Measurements from ENCODE around the gene EPX.

Gene EPX

GRCh38 chr17:58196610-58197009 is 4.1 kb downstream of the EPX start:
- Histone ChIP-seq H3K23ac (ENCODE audit: low read length in 2 of 2) (no peak overlapping the region), H3K27ac (ENCODE audit: low read length, poor library complexity, severe bottlenecking) (no peak overlapping the region), H4K8ac (ENCODE audit: low read length) (no peak overlapping the region), H2BK12ac (ENCODE audit: low read length in 2 of 2) (no peak overlapping the region), H3K18ac (ENCODE audit: low read depth in 1 of 2, low read length in 2 of 2) (no peak overlapping the region), H3K4me2 (ENCODE audit: low read length, poor library complexity, severe bottlenecking) (no peak overlapping the region), H2BK5ac (ENCODE audit: low read depth, low read length, poor library complexity, severe bottlenecking) (no peak overlapping the region), H2BK120ac (ENCODE audit: low read depth, low read length) (no peak overlapping the region), H2AK5ac (ENCODE audit: low read length, severe bottlenecking) (no peak overlapping the region), H3K4me1 (ENCODE audit: control insufficient read depth, insufficient read depth, low read depth, low read length) (no peaks in the 10 kb centered on the region), H3K79me1 (replicated peaks; ENCODE audit: low read length, poor library complexity, severe bottlenecking) (no peaks in the 10 kb centered on the region), H3K4ac (ENCODE audit: low read depth in 1 of 2, low read length in 2 of 2) (no peak overlapping the region), H3K14ac (ENCODE audit: low read length in 2 of 2) (no peak overlapping the region), H3K36me3 (ENCODE audit: control insufficient read depth in 1 of 2, insufficient read depth in 2 of 2, low read depth in 1 of 2, low read length in 2 of 2) (no peaks in the 10 kb centered on the region), H2AFZ (ENCODE audit: low read depth, low read length) (no peak overlapping the region), H3K27me3 (ENCODE audit: control insufficient read depth in 1 of 2, insufficient read depth in 1 of 2, low read length in 2 of 2) (peaks cover 46 to 83% of the 10 kb centered on the region in 2 experiments), H3K9me3 (ENCODE audit: control insufficient read depth, low read length) (no peaks in the 10 kb centered on the region), H3K4me3 (ENCODE audit: insufficient read depth in 1 of 2, low read depth in 1 of 2, low read length in 2 of 2) (no peak overlapping the region), H3K9ac (ENCODE audit: low read length) (no peak overlapping the region), H2BK15ac (ENCODE audit: low read depth, poor library complexity, severe bottlenecking) (no peak overlapping the region), H4K91ac (ENCODE audit: low read length) (no peak overlapping the region)
- no peak for DNase-seq
- 93% methylated on average over 5 of the region's 7 CpGs for WGBS

GRCh38 chr17:58200024-58200633 is 7.6 kb downstream of the EPX start:
- Histone ChIP-seq H3K27me3 (ENCODE audit: control insufficient read depth in 1 of 2, insufficient read depth in 1 of 2, low read length in 2 of 2) (peaks cover 36 to 50% of the 10 kb centered on the region in 2 experiments), H2AFZ (ENCODE audit: low read depth, low read length) (no peak overlapping the region), H2BK120ac (ENCODE audit: low read depth, low read length) (no peak overlapping the region), H3K9me3 (ENCODE audit: control insufficient read depth, low read length) (no peaks in the 10 kb centered on the region), H3K27ac (ENCODE audit: low read length, poor library complexity, severe bottlenecking) (no peak overlapping the region), H3K9ac (ENCODE audit: low read length) (no peak overlapping the region), H4K8ac (ENCODE audit: low read length) (no peak overlapping the region), H2BK15ac (ENCODE audit: low read depth, poor library complexity, severe bottlenecking) (no peak overlapping the region), H3K14ac (ENCODE audit: low read length in 2 of 2) (no peak overlapping the region), H3K4ac (ENCODE audit: low read depth in 1 of 2, low read length in 2 of 2) (no peak overlapping the region), H2BK12ac (ENCODE audit: low read length in 2 of 2) (peak overlapping the region in 1 of 2 experiments; percentile 23), H2BK5ac (ENCODE audit: low read depth, low read length, poor library complexity, severe bottlenecking) (no peak overlapping the region), H3K79me1 (replicated peaks; ENCODE audit: low read length, poor library complexity, severe bottlenecking) (no peaks in the 10 kb centered on the region), H3K23ac (ENCODE audit: low read length in 2 of 2) (no peak overlapping the region), H3K36me3 (ENCODE audit: control insufficient read depth in 1 of 2, insufficient read depth in 2 of 2, low read depth in 1 of 2, low read length in 2 of 2) (peaks cover 0 to 6% of the 10 kb centered on the region in 2 experiments), H3K4me2 (ENCODE audit: low read length, poor library complexity, severe bottlenecking) (no peak overlapping the region), H4K91ac (ENCODE audit: low read length) (no peak overlapping the region), H2AK5ac (ENCODE audit: low read length, severe bottlenecking) (no peak overlapping the region), H3K4me3 (ENCODE audit: insufficient read depth in 1 of 2, low read depth in 1 of 2, low read length in 2 of 2) (peak overlapping the region in 1 of 2 experiments; percentile 2), H3K4me1 (ENCODE audit: control insufficient read depth, insufficient read depth, low read depth, low read length) (no peaks in the 10 kb centered on the region), H3K18ac (ENCODE audit: low read depth in 1 of 2, low read length in 2 of 2) (no peak overlapping the region)
- WGBS: 59% methylated on average over 14 of the region's 14 CpGs
- DNase-seq: peak; percentile 32

- Histone ChIP-seq H3K14ac (ENCODE audit: low read length in 2 of 2) (no peak overlapping the region), H2BK5ac (ENCODE audit: low read depth, low read length, poor library complexity, severe bottlenecking) (no peak overlapping the region), H3K4me3 (ENCODE audit: insufficient read depth in 1 of 2, low read depth in 1 of 2, low read length in 2 of 2) (no peak overlapping the region), H3K27ac (ENCODE audit: low read length, poor library complexity, severe bottlenecking) (no peak overlapping the region), H3K18ac (ENCODE audit: low read depth in 1 of 2, low read length in 2 of 2) (no peak overlapping the region), H3K23ac (ENCODE audit: low read length in 2 of 2) (no peak overlapping the region), H2BK12ac (ENCODE audit: low read length in 2 of 2) (no peak overlapping the region), H3K79me1 (replicated peaks; ENCODE audit: low read length, poor library complexity, severe bottlenecking) (no peaks in the 10 kb centered on the region), H3K9me3 (ENCODE audit: control insufficient read depth, low read length) (no peaks in the 10 kb centered on the region), H4K8ac (ENCODE audit: low read length) (no peak overlapping the region), H3K36me3 (ENCODE audit: control insufficient read depth in 1 of 2, insufficient read depth in 2 of 2, low read depth in 1 of 2, low read length in 2 of 2) (peaks cover 14 to 21% of the 10 kb centered on the region in 2 experiments), H3K4me2 (ENCODE audit: low read length, poor library complexity, severe bottlenecking) (no peak overlapping the region), H3K4ac (ENCODE audit: low read depth in 1 of 2, low read length in 2 of 2) (no peak overlapping the region), H3K9ac (ENCODE audit: low read length) (no peak overlapping the region), H2AFZ (ENCODE audit: low read depth, low read length) (no peak overlapping the region), H2BK15ac (ENCODE audit: low read depth, poor library complexity, severe bottlenecking) (no peak overlapping the region), H2AK5ac (ENCODE audit: low read length, severe bottlenecking) (no peak overlapping the region), H2BK120ac (ENCODE audit: low read depth, low read length) (no peak overlapping the region), H3K27me3 (ENCODE audit: control insufficient read depth in 1 of 2, insufficient read depth in 1 of 2, low read length in 2 of 2) (peaks cover 23 to 31% of the 10 kb centered on the region in 2 experiments), H3K4me1 (ENCODE audit: control insufficient read depth, insufficient read depth, low read depth, low read length) (no peaks in the 10 kb centered on the region), H4K91ac (ENCODE audit: low read length) (no peak overlapping the region)
- DNase-seq: no peak
- 87% methylated on average over 7 of the region's 7 CpGs for WGBS
Observed at GRCh38 chr17:58202859-58203258, 10.3 kb downstream of the EPX start.

- H3K36me3 ChIP-seq (ENCODE audit: control insufficient read depth in 1 of 2, insufficient read depth in 2 of 2, low read depth in 1 of 2, low read length in 2 of 2): peaks cover 25 to 28% of the 10 kb centered on the region in 2 experiments
- H2BK5ac ChIP-seq (ENCODE audit: low read depth, low read length, poor library complexity, severe bottlenecking): no peak overlapping the region
- H4K91ac ChIP-seq (ENCODE audit: low read length): no peak overlapping the region
- no peak overlapping the region for H3K4me2 ChIP-seq (ENCODE audit: low read length, poor library complexity, severe bottlenecking)
- H2AFZ ChIP-seq (ENCODE audit: low read depth, low read length): no peak overlapping the region
- WGBS: 92% methylated on average over 5 of the region's 5 CpGs
- DNase-seq: no peak
- H2BK12ac ChIP-seq (ENCODE audit: low read length in 2 of 2): no peak overlapping the region
- no peaks in the 10 kb centered on the region for H3K79me1 ChIP-seq (replicated peaks; ENCODE audit: low read length, poor library complexity, severe bottlenecking)
- H3K18ac ChIP-seq (ENCODE audit: low read depth in 1 of 2, low read length in 2 of 2): no peak overlapping the region
- H3K4me3 ChIP-seq (ENCODE audit: insufficient read depth in 1 of 2, low read depth in 1 of 2, low read length in 2 of 2): no peak overlapping the region
- no peak overlapping the region for H3K9ac ChIP-seq (ENCODE audit: low read length)
- no peaks in the 10 kb centered on the region for H3K9me3 ChIP-seq (ENCODE audit: control insufficient read depth, low read length)
- no peak overlapping the region for H3K4ac ChIP-seq (ENCODE audit: low read depth in 1 of 2, low read length in 2 of 2)
- H2AK5ac ChIP-seq (ENCODE audit: low read length, severe bottlenecking): no peak overlapping the region
- H3K23ac ChIP-seq (ENCODE audit: low read length in 2 of 2): no peak overlapping the region
- H4K8ac ChIP-seq (ENCODE audit: low read length): peak overlapping the region; percentile 21
- no peak overlapping the region for H2BK120ac ChIP-seq (ENCODE audit: low read depth, low read length)
- H3K27me3 ChIP-seq (ENCODE audit: control insufficient read depth in 1 of 2, insufficient read depth in 1 of 2, low read length in 2 of 2): peaks cover 7 to 12% of the 10 kb centered on the region in 2 experiments
- no peak overlapping the region for H2BK15ac ChIP-seq (ENCODE audit: low read depth, poor library complexity, severe bottlenecking)
- no peak overlapping the region for H3K27ac ChIP-seq (ENCODE audit: low read length, poor library complexity, severe bottlenecking)
- no peaks in the 10 kb centered on the region for H3K4me1 ChIP-seq (ENCODE audit: control insufficient read depth, insufficient read depth, low read depth, low read length)
- no peak overlapping the region for H3K14ac ChIP-seq (ENCODE audit: low read length in 2 of 2)
Observed at GRCh38 chr17:58204796-58205195, 12.3 kb downstream of the EPX start.

All from mesenchymal stem cell (in vitro differentiated cells and primary cell).